ENCODE measurements around the gene MS4A4A.

The MS4A4A gene

DNA sequence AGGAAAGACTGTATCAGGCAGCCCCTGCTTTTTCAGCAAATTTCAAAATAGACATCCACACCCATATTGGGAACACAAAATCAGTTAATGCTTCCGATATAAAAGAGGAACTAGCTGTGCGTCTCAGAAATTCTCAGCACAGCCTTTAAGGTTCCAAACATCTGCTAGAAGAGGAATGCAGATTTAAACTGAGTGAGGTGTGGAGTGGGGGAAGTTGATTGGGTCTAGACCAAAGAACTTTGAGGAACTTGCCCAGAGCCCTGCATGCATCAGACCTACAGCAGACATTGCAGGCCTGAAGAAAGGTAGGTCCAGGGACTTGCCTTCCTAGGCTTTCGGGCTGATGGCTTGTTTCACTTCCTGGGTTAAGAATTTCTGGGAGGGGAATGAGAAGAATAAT lies at the start of gene MS4A4A:
TSS of gene MS4A4A (plus strand) at position 255 of the 400 bp plus-strand sequence. CDS start at position 265, 10 bp downstream.
- Mint-ChIP-seq H3K4me3 (no peak within 1 kb of the TSS), H3K9me3 (no peaks in the 10 kb centered on the region), H3K27ac (no peak within 1 kb of the TSS), H3K36me3 (no peaks in the 10 kb centered on the region), H3K4me1 (no peaks in the 10 kb centered on the region)
- no peak for DNase-seq (ENCODE audit: low spot score in 2 of 2)
- ATAC-seq = no peak

DNA sequence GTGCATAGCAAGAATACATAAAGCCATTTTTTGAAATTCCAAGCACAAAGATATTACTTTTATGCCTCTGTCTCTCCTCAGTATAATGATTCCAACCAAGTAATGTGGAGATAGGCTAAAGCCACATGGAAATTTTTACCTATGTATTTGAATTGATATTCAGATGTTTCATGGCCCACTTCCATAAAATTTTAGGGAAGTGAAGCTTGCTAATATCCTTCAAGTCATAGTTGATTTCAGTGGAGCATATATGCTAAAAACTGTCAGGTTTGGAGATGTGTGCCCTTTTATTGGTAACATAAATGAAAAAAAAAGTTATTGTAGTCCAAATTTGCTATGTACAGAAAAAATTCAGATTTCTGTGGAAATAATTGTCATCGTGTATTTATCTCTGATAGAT lies 49.8 kb upstream of the MS4A4A start:
- Mint-ChIP-seq H3K36me3 (no peaks in the 10 kb centered on the region), H3K27ac (no peak overlapping the region), H3K4me3 (no peak overlapping the region), H3K4me1 (no peaks in the 10 kb centered on the region), H3K9me3 (no peaks in the 10 kb centered on the region)
- DNase-seq (ENCODE audit: low spot score in 2 of 2) (no peak), ATAC-seq (no peak)

DNA sequence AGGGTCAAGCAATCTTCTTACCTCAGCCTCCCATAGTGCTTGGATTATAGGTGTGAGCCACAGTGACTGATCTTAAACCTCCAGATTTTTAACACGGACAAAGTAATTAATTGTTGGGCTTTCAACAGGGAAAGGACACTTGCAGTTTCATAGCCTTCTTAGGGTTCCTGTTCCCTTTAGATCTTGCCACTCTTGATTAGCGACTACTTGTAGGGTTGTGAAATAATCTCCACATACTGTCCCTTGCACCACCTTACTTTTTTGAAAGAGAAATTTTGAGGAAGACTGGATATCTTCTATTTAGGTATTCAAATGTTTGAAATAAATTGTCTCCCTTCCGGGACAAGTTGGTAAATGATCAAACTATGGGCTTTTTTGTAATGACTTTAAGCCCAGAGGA lies 45.1 kb upstream of the MS4A4A start:
- Mint-ChIP-seq H3K36me3 (no peaks in the 10 kb centered on the region), H3K4me1 (no peaks in the 10 kb centered on the region), H3K4me3 (no peak overlapping the region), H3K9me3 (no peaks in the 10 kb centered on the region), H3K27ac (no peak overlapping the region)
- DNase-seq (ENCODE audit: low spot score in 2 of 2) (no peak), ATAC-seq (no peak)

DNA sequence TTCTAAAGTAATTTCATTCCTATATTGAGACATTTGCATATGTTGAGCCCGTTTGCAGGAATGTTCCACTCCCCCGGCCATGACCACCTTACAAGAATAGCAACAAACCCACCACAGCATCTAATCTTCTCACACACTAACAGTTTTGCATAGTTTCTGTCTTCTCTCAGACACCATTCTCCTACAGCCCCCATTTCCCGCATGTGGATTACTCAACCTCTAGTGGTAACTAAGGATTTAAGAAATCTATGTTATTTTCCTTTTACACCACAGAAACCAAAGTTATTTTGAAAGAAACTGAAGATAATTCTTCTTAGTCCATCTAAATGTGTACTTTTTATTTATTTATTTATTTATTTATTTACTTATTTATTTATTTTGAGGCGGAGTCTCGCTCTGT lies 39.8 kb upstream of the MS4A4A start:
- ATAC-seq = no peak
- Mint-ChIP-seq H3K9me3 (no peaks in the 10 kb centered on the region), H3K36me3 (no peaks in the 10 kb centered on the region), H3K4me3 (no peak overlapping the region), H3K4me1 (no peaks in the 10 kb centered on the region), H3K27ac (no peak overlapping the region)
- DNase-seq (ENCODE audit: low spot score in 2 of 2) = no peak

DNA sequence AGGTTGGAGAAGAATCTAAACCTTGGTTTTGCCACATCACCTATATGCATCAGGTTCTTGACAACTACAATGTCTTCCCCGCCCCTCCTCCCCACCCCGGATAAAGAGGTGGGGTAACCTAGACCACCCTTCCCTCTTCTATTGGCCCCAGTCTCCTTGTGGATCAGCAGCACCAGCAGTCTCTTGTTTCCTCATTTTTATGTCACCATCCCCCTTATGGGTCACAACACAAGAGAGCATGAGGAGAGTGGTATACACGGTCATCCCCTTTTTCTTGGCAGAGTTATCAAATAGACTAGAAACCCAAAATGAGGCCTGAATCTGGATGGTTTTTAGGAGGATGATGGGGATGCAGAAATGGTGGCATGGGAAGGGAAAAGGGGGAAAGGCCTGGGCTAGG lies 38.7 kb upstream of the MS4A4A start:
- H3K36me3 Mint-ChIP-seq = no peaks in the 10 kb centered on the region
- H3K4me3 Mint-ChIP-seq = no peak overlapping the region
- H3K9me3 Mint-ChIP-seq = no peaks in the 10 kb centered on the region
- no peak overlapping the region for H3K27ac Mint-ChIP-seq
- no peaks in the 10 kb centered on the region for H3K4me1 Mint-ChIP-seq
- ATAC-seq = no peak
- no peak for DNase-seq (ENCODE audit: low spot score in 2 of 2)

DNA sequence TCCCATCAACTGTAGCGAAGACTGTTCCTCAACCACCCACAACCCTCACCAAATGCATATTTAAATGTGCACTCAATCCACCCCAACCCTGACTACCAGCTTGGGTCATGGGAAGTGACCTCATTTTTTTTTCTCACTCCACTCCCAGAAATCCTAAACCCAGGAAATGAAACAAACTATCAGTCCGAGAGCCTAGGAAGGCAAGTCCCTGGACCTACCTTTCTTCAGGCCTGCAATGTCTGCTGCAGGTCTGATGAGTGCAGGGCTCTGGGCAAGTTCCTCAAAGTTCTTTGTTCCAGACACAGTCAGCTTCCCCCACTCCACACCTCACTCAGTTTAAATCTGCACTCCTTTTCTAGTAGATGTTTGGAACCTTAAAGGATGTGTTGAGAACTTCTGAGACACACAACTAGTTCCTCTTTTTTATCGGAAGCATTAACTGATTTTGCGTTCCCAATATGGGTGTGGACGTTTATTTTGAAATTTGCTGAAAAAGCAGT lies 37.7 kb upstream of the MS4A4A start, which contains the start of gene MS4A4E:
TSS of gene MS4A4E (minus strand) at position 398 of the 500 bp plus-strand sequence. CDS start 13,082 bp downstream, outside the sequence.
- Mint-ChIP-seq H3K36me3 (no peaks in the 10 kb centered on the region), H3K27ac (no peak within 1 kb of the TSS), H3K9me3 (no peaks in the 10 kb centered on the region), H3K4me1 (no peaks in the 10 kb centered on the region), H3K4me3 (no peak within 1 kb of the TSS)
- no peak for ATAC-seq
- DNase-seq (ENCODE audit: low spot score in 2 of 2) = no peak

DNA sequence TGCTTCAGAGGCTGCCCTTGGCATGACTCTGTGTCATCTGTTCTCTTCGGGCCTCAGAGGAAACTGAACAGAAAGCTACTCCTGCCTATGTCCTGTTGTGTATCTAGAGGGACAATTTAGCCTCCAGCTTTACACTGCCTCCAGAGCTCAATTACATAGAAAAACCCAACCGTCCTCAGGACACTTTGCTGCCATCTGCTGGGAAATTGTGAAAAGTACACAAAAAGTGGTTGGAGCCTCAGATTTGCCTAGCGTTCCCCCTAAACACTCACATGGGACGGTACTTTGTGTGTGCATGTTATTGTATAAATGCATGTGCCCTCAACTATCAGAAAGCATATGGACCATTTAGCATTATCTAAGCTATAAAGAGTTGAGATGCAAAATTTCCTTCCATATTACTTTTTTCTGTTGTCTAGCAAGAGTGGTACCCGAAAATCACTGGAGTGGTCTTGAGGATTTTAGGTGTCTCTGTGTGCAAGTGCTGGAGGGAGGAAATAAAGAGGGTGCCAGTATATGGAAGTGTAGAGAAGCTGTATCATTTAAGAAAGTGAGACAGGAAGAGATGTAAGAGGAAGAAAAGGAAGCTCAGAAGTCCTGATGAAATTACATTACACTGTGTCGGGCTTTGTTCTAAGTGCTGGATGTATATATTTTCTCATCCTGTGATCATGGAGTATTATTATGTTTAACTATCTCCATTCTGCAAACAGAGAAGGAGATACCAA lies 28.8 kb upstream of the MS4A4A start:
- no peaks in the 10 kb centered on the region for H3K4me1 Mint-ChIP-seq
- ATAC-seq (no peak), DNase-seq (ENCODE audit: low spot score in 2 of 2) (no peak)
- H3K27ac Mint-ChIP-seq = no peak overlapping the region
- no peak overlapping the region for H3K4me3 Mint-ChIP-seq
- H3K9me3 Mint-ChIP-seq = peaks cover 5% of the 10 kb centered on the region
- H3K36me3 Mint-ChIP-seq = no peaks in the 10 kb centered on the region

DNA sequence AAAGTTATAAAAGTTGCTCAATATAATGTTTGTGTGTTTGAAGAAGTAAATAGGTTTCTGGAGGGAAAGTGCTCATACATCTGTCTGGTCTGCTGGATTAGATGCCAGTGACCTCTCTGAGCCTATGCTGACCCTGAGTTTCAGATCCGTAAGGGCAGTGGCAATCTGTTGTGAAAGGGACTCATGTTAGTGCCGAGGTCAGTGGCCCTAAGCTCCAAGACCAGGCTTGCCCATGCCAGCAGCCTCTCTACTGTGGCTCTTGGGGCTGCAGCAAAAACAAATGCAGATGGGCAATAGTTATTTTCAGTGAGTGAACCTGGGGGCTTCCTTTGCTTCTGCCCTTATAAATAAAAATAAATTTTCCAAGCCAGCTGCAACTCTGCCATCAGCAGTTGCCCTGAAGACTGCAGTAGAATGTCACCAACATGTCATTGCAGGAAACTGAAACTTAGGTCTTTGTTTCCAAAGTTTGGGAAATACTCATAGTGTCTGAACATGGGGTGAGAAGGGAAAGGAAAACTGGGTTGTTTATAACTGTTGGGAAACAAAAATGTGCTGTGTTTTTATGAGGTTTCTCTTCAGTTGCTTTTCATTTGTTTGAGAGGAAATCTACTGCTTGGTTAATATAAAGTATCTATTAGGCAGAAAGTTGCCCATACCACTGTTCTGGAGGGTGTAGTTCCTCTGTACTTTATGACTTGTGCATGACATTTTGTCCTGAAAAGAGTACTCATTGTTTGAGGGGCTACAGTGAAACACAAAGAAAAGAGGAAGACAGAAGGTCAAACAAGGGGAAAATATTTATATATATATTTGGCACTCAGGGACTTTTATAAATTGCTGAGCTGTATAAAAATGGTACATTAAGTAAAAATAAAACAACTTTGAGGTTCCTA lies 28.0 kb upstream of the MS4A4A start:
- DNase-seq (ENCODE audit: low spot score in 2 of 2) (no peak), ATAC-seq (no peak)
- Mint-ChIP-seq H3K4me3 (no peak overlapping the region), H3K4me1 (no peaks in the 10 kb centered on the region), H3K36me3 (no peaks in the 10 kb centered on the region), H3K9me3 (peaks cover 5% of the 10 kb centered on the region), H3K27ac (no peak overlapping the region)

DNA sequence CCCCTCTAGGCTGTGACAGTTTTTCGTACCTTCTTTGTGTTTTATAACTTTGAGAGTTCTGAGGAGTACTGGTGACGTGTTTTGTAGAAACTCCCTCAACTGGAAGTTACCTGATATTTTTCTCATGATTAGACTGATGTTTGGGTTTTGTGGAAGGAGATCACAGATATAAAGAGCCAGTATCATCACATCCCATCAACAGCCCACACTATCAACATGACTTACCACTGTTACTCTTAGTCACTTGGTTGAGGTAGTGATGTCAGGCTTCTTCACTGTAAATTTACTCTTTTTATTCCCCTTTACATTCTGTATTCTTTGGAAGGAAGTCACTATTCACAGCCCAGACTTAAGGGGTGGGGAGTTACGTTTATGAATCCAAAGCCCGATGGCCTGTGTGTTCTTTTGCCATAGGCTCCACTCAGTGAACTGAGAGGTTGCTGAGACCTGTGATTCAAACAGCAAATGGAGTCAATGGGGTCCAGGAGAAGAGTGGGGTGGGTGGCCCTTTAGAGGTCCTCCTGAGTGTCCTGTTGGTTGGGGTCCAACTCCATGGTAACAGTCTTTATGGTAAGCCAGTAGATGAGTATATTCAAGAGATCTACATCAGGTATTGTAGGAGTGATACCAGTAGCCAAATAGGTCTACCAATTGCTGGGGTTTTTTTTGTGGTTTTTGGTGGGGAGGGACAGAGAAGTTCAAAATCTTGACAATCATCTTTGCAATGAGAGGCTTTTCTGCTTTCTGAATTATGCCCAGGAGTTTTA lies 22.3 kb upstream of the MS4A4A start:
- Mint-ChIP-seq H3K27ac (no peak overlapping the region), H3K36me3 (no peaks in the 10 kb centered on the region), H3K9me3 (peaks cover 5% of the 10 kb centered on the region), H3K4me3 (no peak overlapping the region), H3K4me1 (no peaks in the 10 kb centered on the region)
- DNase-seq (ENCODE audit: low spot score in 2 of 2) (no peak), ATAC-seq (no peak)

DNA sequence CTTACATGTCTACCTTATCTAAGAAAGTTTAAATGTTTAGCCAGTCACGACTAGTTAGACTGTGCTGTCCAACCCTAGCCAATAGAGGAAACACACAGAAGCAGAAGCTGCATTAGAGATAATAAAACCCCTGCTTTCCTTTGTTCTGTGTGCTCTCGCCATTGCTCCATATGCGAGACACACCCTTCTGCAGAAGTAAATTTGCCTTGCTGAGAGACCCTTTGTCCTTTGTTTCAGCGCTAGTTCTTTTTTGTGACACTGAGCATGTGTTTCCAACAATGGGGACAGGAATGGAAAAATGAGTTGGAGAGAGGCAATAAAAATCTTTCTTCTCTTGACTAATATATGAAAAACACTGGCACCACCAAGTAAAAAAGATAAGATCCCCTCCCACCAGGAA lies 19.5 kb upstream of the MS4A4A start:
- Mint-ChIP-seq H3K9me3 (no peaks in the 10 kb centered on the region), H3K36me3 (no peaks in the 10 kb centered on the region), H3K4me3 (no peak overlapping the region), H3K27ac (no peak overlapping the region), H3K4me1 (no peaks in the 10 kb centered on the region)
- ATAC-seq (no peak), DNase-seq (ENCODE audit: low spot score in 2 of 2) (no peak)

DNA sequence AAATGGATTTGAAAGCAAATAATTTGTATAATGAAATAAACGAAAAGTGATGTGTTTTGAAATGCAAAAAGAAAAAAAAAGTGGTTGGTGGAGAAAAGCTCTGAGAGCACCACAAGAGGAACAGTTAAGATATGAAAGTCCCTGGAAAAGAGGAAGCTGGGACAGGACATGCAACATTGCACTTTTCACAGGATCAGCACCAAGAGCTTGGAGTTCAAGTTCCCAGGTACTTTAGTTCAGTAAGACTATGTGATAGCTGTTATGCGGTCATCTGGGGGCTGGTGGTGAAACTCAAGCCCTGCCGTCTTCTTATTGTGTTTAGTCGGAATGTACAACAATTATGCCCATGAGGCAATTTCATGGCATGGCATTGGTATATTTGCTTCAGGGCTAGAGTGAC lies 17.1 kb upstream of the MS4A4A start:
- H3K27ac Mint-ChIP-seq = no peak overlapping the region
- no peaks in the 10 kb centered on the region for H3K4me1 Mint-ChIP-seq
- H3K9me3 Mint-ChIP-seq = no peaks in the 10 kb centered on the region
- ATAC-seq (no peak), DNase-seq (ENCODE audit: low spot score in 2 of 2) (no peak)
- H3K4me3 Mint-ChIP-seq = no peak overlapping the region
- H3K36me3 Mint-ChIP-seq = no peaks in the 10 kb centered on the region

DNA sequence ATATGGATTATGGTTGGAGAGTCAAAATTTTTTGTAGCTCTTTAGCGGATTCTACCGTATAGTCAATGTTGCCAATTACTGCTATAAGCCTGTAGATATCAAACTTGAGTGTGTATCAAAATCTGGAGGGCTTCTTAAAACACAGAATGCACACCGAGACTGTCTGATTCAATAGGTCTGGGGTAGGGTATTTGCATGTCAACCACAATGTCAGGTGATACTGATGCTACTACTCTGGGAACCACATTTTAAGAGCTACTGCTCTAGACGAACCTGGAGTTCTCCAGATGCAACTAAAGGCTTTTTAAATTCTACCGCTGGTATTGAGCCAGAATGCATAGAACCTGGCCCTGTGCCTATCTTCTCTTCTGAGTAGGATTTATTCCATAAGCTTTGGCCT lies 15.8 kb upstream of the MS4A4A start:
- H3K36me3 Mint-ChIP-seq = no peaks in the 10 kb centered on the region
- no peak for DNase-seq (ENCODE audit: low spot score in 2 of 2)
- no peaks in the 10 kb centered on the region for H3K4me1 Mint-ChIP-seq
- H3K27ac Mint-ChIP-seq = no peak overlapping the region
- no peak for ATAC-seq
- H3K4me3 Mint-ChIP-seq = no peak overlapping the region
- no peaks in the 10 kb centered on the region for H3K9me3 Mint-ChIP-seq

DNA sequence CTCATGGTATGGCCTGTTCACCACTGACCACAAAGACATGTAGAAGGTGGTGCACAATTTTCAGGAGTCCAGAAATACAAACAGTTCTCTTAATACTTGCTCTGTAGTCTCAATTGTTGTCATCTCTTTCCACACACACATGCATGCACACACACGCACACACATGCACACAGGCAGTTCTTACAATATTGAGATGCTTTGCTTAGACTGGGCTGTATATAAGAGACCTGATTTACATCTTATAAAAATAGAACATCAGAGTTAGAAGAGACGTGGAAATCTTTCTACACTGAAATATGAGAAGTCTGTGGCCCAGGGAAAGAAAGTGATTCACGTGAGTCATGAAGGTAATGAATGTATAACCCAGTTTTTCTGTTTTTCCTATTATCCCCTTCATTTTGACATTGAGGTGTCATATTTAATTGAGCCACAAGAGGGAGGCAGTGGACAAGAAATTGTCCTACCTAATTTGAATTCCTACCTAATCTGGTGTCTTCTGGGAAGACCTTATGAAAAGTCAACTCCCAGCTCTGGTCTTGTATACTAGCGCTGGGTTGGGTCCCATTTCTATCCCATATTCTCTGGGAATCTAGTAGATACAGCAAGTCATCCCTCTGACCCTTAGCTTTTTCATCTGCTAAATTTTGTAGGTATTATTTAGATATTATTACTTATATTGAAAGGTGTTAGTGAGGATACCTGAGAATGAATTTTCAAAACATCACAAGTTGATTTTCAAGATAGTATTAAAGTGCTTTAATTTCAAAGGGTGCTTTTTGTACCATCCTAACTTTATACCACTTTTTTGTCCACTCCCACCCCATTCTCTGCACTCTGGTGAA lies 14.9 kb upstream of the MS4A4A start:
- Mint-ChIP-seq H3K9me3 (no peaks in the 10 kb centered on the region), H3K4me3 (no peak overlapping the region), H3K36me3 (no peaks in the 10 kb centered on the region), H3K27ac (no peak overlapping the region), H3K4me1 (no peaks in the 10 kb centered on the region)
- ATAC-seq = peak; percentile 34
- DNase-seq (ENCODE audit: low spot score in 2 of 2) = peak in 1 of 2 donors; percentile 9

DNA sequence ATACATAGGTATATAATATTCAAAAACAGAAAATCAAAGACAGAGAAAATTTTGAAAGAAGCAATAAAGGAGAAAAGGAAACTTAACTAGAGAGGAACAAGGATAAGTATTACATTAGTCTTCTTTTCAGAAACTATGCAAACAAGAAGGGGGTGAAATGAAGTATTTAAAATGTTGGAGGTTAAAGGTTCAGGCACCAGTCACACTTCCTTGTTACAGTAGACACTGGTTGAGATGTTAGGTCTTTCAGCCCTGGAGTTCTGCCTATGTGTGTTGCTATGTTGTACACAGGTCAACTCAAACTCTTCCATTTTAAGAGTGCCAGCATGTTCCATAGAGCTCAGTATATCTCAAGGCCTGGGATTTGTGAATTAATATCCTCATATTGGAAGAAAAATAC lies 6.0 kb upstream of the MS4A4A start:
- Mint-ChIP-seq H3K4me1 (no peaks in the 10 kb centered on the region), H3K4me3 (no peak overlapping the region), H3K27ac (no peak overlapping the region), H3K9me3 (peaks cover 3% of the 10 kb centered on the region), H3K36me3 (no peaks in the 10 kb centered on the region)
- no peak for ATAC-seq
- DNase-seq (ENCODE audit: low spot score in 2 of 2) = no peak
